PC-3 (cell line): ENCODE measurements around the gene ZMYND10. TPM values are rescaled to one million over a fixed set of nuclear protein-coding genes. Genes with fewer than 3 reads are reported as not detected.

Experiments used
- ATAC-seq: fragments of 200-7000 bp; cut with Tn5 transposase; 2 replicates; pipeline ENCODE4 v1.9.1; 2020; ENCODE audit warnings: mild to moderate bottlenecking, moderate library complexity
- BruUV-seq: library from RNA; stranded (reverse); fragments of 400-500 nt; replicated peaks from 2 replicates; lab custom pipeline; 2021; lab: Mats Ljungman, UMichigan
- CTCF ChIA-PET: fragments of 300-600 bp; sonication (Branson Sonifier 250); formaldehyde crosslinking; loops from one replicate; lab custom pipeline; 2022; ENCODE audit warnings: antibody characterized with exemption; lab: Charles Lee
- POLR2A ChIA-PET: fragments of 300-600 bp; sonication (Branson Sonifier 250); formaldehyde crosslinking; loops from one replicate; lab custom pipeline; 2022; ENCODE audit warnings: antibody characterized with exemption; ENCODE audit not compliant: unreplicated experiment; lab: Charles Lee
- DNase-seq: peaks from one replicate; pipeline ENCODE4 v3.0.0-alpha.2; 2015
- H2AFZ ChIP-seq: fragments of 300-600 bp; sonication (generic); 2 replicates; pipeline ENCODE4 v1.6.0; 2016; ENCODE audit warnings: antibody characterized with exemption, low read length
- H3F3A ChIP-seq: fragments of 300-600 bp; sonication (generic); one replicate; pipeline ENCODE4 v1.6.0; 2017; ENCODE audit warnings: antibody characterized with exemption, low read length, control low read depth, mild to moderate bottlenecking; ENCODE audit not compliant: unreplicated experiment
- H3K27ac ChIP-seq: fragments of 300-600 bp; sonication (generic); 2 replicates; pipeline ENCODE4 v1.5.1; 2016; ENCODE audit warnings: mild to moderate bottlenecking, low read length
- H3K27me3 ChIP-seq: fragments of 300-600 bp; sonication (generic); 2 replicates; pipeline ENCODE4 v1.6.1; 2016; ENCODE audit warnings: low read length, mixed read lengths
- H3K36me3 ChIP-seq: fragments of 300-600 bp; sonication (generic); 2 replicates; pipeline ENCODE4 v1.6.1; 2016; ENCODE audit warnings: low read depth, mixed run types, low read length, mixed read lengths
- H3K4me1 ChIP-seq: fragments of 300-600 bp; sonication (generic); 2 replicates; pipeline ENCODE4 v1.5.1; 2016; ENCODE audit warnings: low read length; ENCODE audit not compliant: insufficient read depth
- H3K4me2 ChIP-seq: fragments of 300-600 bp; sonication (generic); 2 replicates; pipeline ENCODE4 v1.6.0; 2016; ENCODE audit warnings: low read length
- H3K4me3 ChIP-seq: fragments of 300-600 bp; sonication (generic); 2 replicates; pipeline ENCODE4 v1.5.1; 2016; ENCODE audit warnings: mild to moderate bottlenecking, low read length, mixed read lengths
- H3K79me2 ChIP-seq: fragments of 300-600 bp; sonication (generic); 2 replicates; pipeline ENCODE4 v1.6.1; 2017; ENCODE audit warnings: low read length, mixed read lengths
- H3K9ac ChIP-seq: fragments of 300-600 bp; sonication (generic); 2 replicates; pipeline ENCODE4 v1.6.0; 2016; ENCODE audit warnings: mild to moderate bottlenecking, low read length
- H3K9me2 ChIP-seq: fragments of 300-600 bp; sonication (generic); replicated peaks from 2 replicates; pipeline ENCODE4 v1.6.1; 2016; ENCODE audit warnings: mixed run types, low read length, mixed read lengths
- H3K9me3 ChIP-seq: fragments of 300-600 bp; sonication (generic); 2 replicates; pipeline ENCODE4 v1.6.1; 2016; ENCODE audit warnings: low read length, mixed read lengths
- H4K20me1 ChIP-seq: fragments of 300-600 bp; sonication (generic); 2 replicates; pipeline ENCODE4 v1.6.1; 2016; ENCODE audit warnings: low read length, mixed read lengths
- EZH2 ChIP-seq: fragments of 300-600 bp; sonication (generic); IDR thresholded peaks from one replicate; pipeline ENCODE4 v1.6.1; 2017; ENCODE audit warnings: antibody characterized with exemption, mild to moderate bottlenecking, low read length; ENCODE audit not compliant: unreplicated experiment
- EZH2phosphoT487 ChIP-seq: fragments of 300-600 bp; sonication (generic); IDR thresholded peaks from 2 replicates; pipeline ENCODE4 v1.6.1; 2018; ENCODE audit warnings: mild to moderate bottlenecking, antibody characterized with exemption, low read length, borderline replicate concordance
- intact Hi-C: fragments of 100-400 bp; cut with micrococcal nuclease; formaldehyde crosslinking; loops from 2 replicates; pipeline ENCODE4 v1.9.0; 2023
- total RNA-seq: library from RNA; depleted of rRNA; stranded (reverse); fragments of >200 nt; gene quantifications from 2 replicates; pipeline ENCODE4 v1.2.3, GENCODE V29; 2014
- TF ChIP-seq, protein P1 (sequence below): fragments of 300-600 bp; sonication (generic); conservative IDR thresholded peaks from 2 replicates; pipeline ENCODE4 v1.5.1; 2017; ENCODE audit warnings: antibody characterized with exemption, low read depth, mild to moderate bottlenecking, low read length

The ZMYND10 gene
- total RNA-seq, 1 experiment from 2014 or later: 1.6 TPM

DNA sequence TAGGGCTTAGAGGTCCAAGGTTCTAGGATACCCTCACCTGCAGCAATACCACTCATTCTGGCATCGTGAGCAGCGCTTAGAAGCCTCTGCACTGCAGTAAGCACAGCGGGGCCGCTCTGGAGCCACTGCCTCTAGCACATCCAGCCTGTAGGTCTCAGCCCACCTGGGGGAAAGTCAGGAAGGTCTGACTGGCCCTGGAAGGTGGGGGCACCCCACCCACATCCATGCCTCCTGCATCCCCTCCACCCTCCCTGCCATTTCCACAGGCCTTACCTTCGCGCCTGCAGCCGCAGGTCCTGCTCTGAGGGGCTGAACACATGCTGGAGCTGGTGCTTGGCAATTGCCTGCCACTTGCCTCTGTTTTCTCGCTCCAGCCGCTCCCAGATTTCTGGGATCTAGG lies 4.0 kb downstream of the ZMYND10 start:
- DNase-seq: no peak
- CTCF ChIA-PET: no interaction called here
- no peaks in the 10 kb centered on the region for H4K20me1 ChIP-seq
- TF ChIP-seq EZH2phosphoT487 (no peak), EZH2 (no peak)
- TF ChIP-seq, protein P1, sequence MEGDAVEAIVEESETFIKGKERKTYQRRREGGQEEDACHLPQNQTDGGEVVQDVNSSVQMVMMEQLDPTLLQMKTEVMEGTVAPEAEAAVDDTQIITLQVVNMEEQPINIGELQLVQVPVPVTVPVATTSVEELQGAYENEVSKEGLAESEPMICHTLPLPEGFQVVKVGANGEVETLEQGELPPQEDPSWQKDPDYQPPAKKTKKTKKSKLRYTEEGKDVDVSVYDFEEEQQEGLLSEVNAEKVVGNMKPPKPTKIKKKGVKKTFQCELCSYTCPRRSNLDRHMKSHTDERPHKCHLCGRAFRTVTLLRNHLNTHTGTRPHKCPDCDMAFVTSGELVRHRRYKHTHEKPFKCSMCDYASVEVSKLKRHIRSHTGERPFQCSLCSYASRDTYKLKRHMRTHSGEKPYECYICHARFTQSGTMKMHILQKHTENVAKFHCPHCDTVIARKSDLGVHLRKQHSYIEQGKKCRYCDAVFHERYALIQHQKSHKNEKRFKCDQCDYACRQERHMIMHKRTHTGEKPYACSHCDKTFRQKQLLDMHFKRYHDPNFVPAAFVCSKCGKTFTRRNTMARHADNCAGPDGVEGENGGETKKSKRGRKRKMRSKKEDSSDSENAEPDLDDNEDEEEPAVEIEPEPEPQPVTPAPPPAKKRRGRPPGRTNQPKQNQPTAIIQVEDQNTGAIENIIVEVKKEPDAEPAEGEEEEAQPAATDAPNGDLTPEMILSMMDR: no peak
- H3K4me3 ChIP-seq: no peak overlapping the region
- peaks cover 10% of the 10 kb centered on the region for H3K4me1 ChIP-seq
- no peak overlapping the region for H3K9ac ChIP-seq
- H3K27me3 ChIP-seq: no peaks in the 10 kb centered on the region
- no peak overlapping the region for H3K27ac ChIP-seq
- H2AFZ ChIP-seq: no peak overlapping the region
- no peak for ATAC-seq
- H3F3A ChIP-seq: no peaks in the 10 kb centered on the region
- POLR2A ChIA-PET: no interaction called here
- no peaks in the 10 kb centered on the region for H3K9me2 ChIP-seq
- peaks cover 6% of the 10 kb centered on the region for H3K79me2 ChIP-seq
- H3K9me3 ChIP-seq: no peaks in the 10 kb centered on the region
- no TSS peak for BruUV-seq
- intact Hi-C loops: no loop called here
- H3K4me2 ChIP-seq: no peak overlapping the region
- no peaks in the 10 kb centered on the region for H3K36me3 ChIP-seq

DNA sequence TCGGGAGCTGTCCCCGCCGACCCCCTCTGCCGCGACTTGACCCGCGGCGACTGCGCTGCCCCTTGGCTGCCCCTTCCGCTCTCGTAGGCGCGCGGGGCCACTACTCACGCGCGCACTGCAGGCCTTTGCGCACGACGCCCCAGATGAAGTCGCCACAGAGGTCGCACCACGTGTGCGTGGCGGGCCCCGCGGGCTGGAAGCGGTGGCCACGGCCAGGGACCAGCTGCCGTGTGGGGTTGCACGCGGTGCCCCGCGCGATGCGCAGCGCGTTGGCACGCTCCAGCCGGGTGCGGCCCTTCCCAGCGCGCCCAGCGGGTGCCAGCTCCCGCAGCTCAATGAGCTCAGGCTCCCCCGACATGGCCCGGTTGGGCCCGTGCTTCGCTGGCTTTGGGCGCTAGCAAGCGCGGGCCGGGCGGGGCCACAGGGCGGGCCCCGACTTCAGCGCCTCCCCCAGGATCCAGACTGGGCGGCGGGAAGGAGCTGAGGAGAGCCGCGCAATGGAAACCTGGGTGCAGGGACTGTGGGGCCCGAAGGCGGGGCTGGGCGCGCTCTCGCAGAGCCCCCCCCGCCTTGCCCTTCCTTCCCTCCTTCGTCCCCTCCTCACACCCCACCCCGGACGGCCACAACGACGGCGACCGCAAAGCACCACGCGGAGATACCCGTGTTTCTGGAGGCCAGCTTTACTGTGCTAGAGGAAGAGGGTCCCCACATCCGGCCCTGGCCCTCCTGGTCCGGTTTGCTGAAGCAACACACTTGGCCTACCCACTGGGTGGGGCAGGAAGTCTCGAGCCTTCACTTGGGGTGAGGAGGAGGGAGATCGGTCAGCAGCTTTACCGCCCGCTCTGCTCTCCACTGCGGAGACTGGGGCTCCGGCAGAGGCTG lies 4.8 kb downstream of the ZMYND10 start, which contains the start of gene RASSF1:
RASSF1 (minus strand) TSS at position 389 of the 882 bp plus-strand sequence; CDS start at position 358, 31 bp downstream.
- Histone ChIP-seq H3K36me3 (no peaks in the 10 kb centered on the region), H3K4me3 (no peak within 1 kb of the TSS), H3F3A (no peaks in the 10 kb centered on the region), H2AFZ (no peak within 1 kb of the TSS), H4K20me1 (no peaks in the 10 kb centered on the region), H3K27me3 (no peaks in the 10 kb centered on the region), H3K9me3 (no peaks in the 10 kb centered on the region), H3K4me1 (peaks cover 13% of the 10 kb centered on the region), H3K79me2 (peaks cover 15% of the 10 kb centered on the region), H3K9me2 (no peaks in the 10 kb centered on the region), H3K9ac (no peak within 1 kb of the TSS), H3K27ac (no peak within 1 kb of the TSS), H3K4me2 (no peak within 1 kb of the TSS)
- BruUV-seq: no TSS peak
- ChIA-PET CTCF (no interaction called here), POLR2A (no interaction called here)
- intact Hi-C loops: no loop called here
- ATAC-seq (no peak), DNase-seq (no peak)
- TF ChIP-seq EZH2phosphoT487: no peak
- TF ChIP-seq, protein P1: no peak
- no peak for TF ChIP-seq EZH2

DNA sequence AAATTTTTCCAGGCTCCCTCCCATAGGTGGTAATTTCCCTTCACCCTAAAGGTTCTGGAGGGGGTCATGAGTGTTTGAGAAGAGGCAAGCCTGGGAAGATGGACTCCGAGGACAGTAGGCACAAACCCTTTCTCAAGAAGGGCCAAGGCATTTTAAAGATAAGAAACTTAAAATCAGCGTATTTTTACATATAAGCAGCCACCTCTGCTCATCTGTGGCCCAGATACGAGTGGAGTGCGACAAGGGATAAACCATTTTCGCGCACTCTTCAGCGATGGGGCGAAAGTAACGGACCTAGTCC lies 5.4 kb downstream of the ZMYND10 start:
- DNase-seq (no peak), ATAC-seq (no peak)
- Histone ChIP-seq H2AFZ (no peak overlapping the region), H3K4me2 (no peak overlapping the region), H3F3A (no peaks in the 10 kb centered on the region), H3K79me2 (peaks cover 21% of the 10 kb centered on the region), H3K9ac (no peak overlapping the region), H3K27ac (no peak overlapping the region), H3K9me3 (no peaks in the 10 kb centered on the region), H3K4me1 (peaks cover 18% of the 10 kb centered on the region), H3K9me2 (no peaks in the 10 kb centered on the region), H3K4me3 (no peak overlapping the region), H3K27me3 (no peaks in the 10 kb centered on the region), H4K20me1 (peaks cover 3% of the 10 kb centered on the region; the same call in 1 of the 2 replicates), H3K36me3 (no peaks in the 10 kb centered on the region)
- ChIA-PET CTCF (no interaction called here), POLR2A (no interaction called here)
- intact Hi-C loops: no loop called here
- BruUV-seq: no TSS peak
- TF ChIP-seq, protein P1: no peak
- no peak for TF ChIP-seq EZH2
- no peak for TF ChIP-seq EZH2phosphoT487
